HFFc6 (cell line): ENCODE data around the gene TSPAN32. TPM values are rescaled to one million over a fixed set of nuclear protein-coding genes. Genes with fewer than 3 reads are reported as not detected.

ENCODE experiments used
- DNase-seq: peaks from one replicate; pipeline ENCODE4 v3.0.0-alpha.2; 2018
- H3K27ac Mint-ChIP-seq: 2 replicates; pipeline ENCODE4 v1.8.0; 2020; ENCODE audit warnings: mild to moderate bottlenecking, mixed read lengths
- H3K27me3 Mint-ChIP-seq: 2 replicates; pipeline ENCODE4 v1.8.0; 2021; ENCODE audit warnings: mild to moderate bottlenecking, moderate library complexity, mixed read lengths; ENCODE audit not compliant: insufficient read depth
- H3K36me3 Mint-ChIP-seq: 2 replicates; pipeline ENCODE4 v1.8.0; 2021; ENCODE audit warnings: low read depth, mixed read lengths
- H3K4me1 Mint-ChIP-seq: 2 replicates; pipeline ENCODE4 v1.8.0; 2020; ENCODE audit warnings: low read depth, mixed read lengths
- H3K4me3 Mint-ChIP-seq: 2 replicates; pipeline ENCODE4 v1.8.0; 2020; ENCODE audit warnings: mild to moderate bottlenecking, moderate library complexity, mixed read lengths
- H3K9me3 Mint-ChIP-seq: 2 replicates; pipeline ENCODE4 v1.8.0; 2020; ENCODE audit warnings: mild to moderate bottlenecking, mixed read lengths
- total RNA-seq, 6 experiments: library from RNA; stranded (reverse); fragmentation: NEBNext Ultra II Directional; extraction: Animal tissue kit (Norgen Biotek cat#: 25700); gene quantifications; 2 replicates in 1 of 6; 3 replicates in 5 of 6; pipeline ENCODE4 v1.2.3, GENCODE V29; 2021
- TF ChIP-seq, protein P1 (sequence below): fragments of 200-600 bp; sonication (generic); IDR thresholded peaks from 2 replicates; pipeline ENCODE4 v1.5.0; 2021; ENCODE audit warnings: antibody characterized with exemption, mild to moderate bottlenecking

TSPAN32 gene
- total RNA-seq, 6 experiments from 2014 or later: not detected

DNA sequence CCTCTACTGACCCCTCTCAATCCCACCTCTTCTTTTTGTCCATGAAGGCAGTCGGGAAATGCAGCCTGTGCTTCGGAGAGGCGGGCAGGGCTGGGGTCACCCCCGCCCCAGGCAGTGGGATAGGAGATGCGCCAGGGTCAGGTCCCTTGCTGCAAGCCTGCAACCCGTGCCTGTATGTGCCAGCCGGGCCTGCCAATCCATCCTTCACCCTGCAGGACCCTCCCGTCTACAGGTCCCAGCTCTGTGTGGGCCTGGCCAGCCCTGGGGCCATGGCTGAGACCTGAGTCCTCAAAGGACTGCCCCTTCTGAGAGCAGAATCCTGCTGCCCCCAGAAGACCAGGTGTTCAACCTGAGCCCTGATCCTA is 42.4 kb upstream of the TSPAN32 start:
- TF ChIP-seq, protein P1, sequence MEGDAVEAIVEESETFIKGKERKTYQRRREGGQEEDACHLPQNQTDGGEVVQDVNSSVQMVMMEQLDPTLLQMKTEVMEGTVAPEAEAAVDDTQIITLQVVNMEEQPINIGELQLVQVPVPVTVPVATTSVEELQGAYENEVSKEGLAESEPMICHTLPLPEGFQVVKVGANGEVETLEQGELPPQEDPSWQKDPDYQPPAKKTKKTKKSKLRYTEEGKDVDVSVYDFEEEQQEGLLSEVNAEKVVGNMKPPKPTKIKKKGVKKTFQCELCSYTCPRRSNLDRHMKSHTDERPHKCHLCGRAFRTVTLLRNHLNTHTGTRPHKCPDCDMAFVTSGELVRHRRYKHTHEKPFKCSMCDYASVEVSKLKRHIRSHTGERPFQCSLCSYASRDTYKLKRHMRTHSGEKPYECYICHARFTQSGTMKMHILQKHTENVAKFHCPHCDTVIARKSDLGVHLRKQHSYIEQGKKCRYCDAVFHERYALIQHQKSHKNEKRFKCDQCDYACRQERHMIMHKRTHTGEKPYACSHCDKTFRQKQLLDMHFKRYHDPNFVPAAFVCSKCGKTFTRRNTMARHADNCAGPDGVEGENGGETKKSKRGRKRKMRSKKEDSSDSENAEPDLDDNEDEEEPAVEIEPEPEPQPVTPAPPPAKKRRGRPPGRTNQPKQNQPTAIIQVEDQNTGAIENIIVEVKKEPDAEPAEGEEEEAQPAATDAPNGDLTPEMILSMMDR: no peak
- peaks cover 4% of the 10 kb centered on the region; the same call in 1 of the 2 replicates for H3K9me3 Mint-ChIP-seq
- no peaks in the 10 kb centered on the region for H3K36me3 Mint-ChIP-seq
- H3K27me3 Mint-ChIP-seq: peaks cover 23% of the 10 kb centered on the region
- no peak for DNase-seq
- no peak overlapping the region for H3K27ac Mint-ChIP-seq
- H3K4me1 Mint-ChIP-seq: no peaks in the 10 kb centered on the region
- H3K4me3 Mint-ChIP-seq: no peak overlapping the region

- no peak overlapping the region for H3K4me3 Mint-ChIP-seq
- TF ChIP-seq, protein P1: no peak
- no peak overlapping the region for H3K27ac Mint-ChIP-seq
- no peaks in the 10 kb centered on the region for H3K36me3 Mint-ChIP-seq
- DNase-seq: no peak
- no peaks in the 10 kb centered on the region for H3K4me1 Mint-ChIP-seq
- peaks cover 4% of the 10 kb centered on the region; the same call in 1 of the 2 replicates for H3K9me3 Mint-ChIP-seq
- H3K27me3 Mint-ChIP-seq: peaks cover 21% of the 10 kb centered on the region
These were observed 41.8 kb upstream of the TSPAN32 start for GRCh38 chr11:2259897-2260451.

GRCh38 chr11:2260491-2261364 is 41.1 kb upstream of the TSPAN32 start:
- H3K27me3 Mint-ChIP-seq: peaks cover 21% of the 10 kb centered on the region
- TF ChIP-seq, protein P1: no peak
- DNase-seq: no peak
- no peaks in the 10 kb centered on the region for H3K4me1 Mint-ChIP-seq
- no peak overlapping the region for H3K27ac Mint-ChIP-seq
- H3K36me3 Mint-ChIP-seq: no peaks in the 10 kb centered on the region
- H3K9me3 Mint-ChIP-seq: no peaks in the 10 kb centered on the region
- H3K4me3 Mint-ChIP-seq: no peak overlapping the region

- DNase-seq: no peak
- Mint-ChIP-seq H3K9me3 (no peaks in the 10 kb centered on the region), H3K27ac (no peak overlapping the region)
These were observed 40.2 kb upstream of the TSPAN32 start for GRCh38 chr11:2261436-2262230.

More at GRCh38 chr11:2261436-2262230, 40.2 kb upstream of the TSPAN32 start:
- TF ChIP-seq, protein P1: no peak
- Mint-ChIP-seq H3K4me1 (no peaks in the 10 kb centered on the region), H3K36me3 (no peaks in the 10 kb centered on the region), H3K27me3 (peaks cover 22% of the 10 kb centered on the region), H3K4me3 (no peak overlapping the region)
